HepG2 (cell line): Measurements from ENCODE around the gene POLN. TPM values are rescaled to one million over a fixed set of nuclear protein-coding genes. Genes with fewer than 3 reads are reported as not detected.
A peak's percentile ranks its signal among the peaks of the same experiment; 100 is the strongest.

Experiments used
- ARNTL ChIP-seq: sonication (generic); formaldehyde crosslinking; IDR thresholded peaks from 2 replicates; pipeline ENCODE4 v1.4.0; 2020; ENCODE audit warnings: mild to moderate bottlenecking, missing genetic modification reagents
- BCL3 ChIP-seq: sonication (generic); formaldehyde crosslinking; IDR thresholded peaks from 2 replicates; pipeline ENCODE4 v1.5.1; 2020; ENCODE audit warnings: mild to moderate bottlenecking, missing genetic modification reagents, moderate library complexity
- E2F2 ChIP-seq: sonication (generic); formaldehyde crosslinking; IDR thresholded peaks from 2 replicates; pipeline ENCODE4 v1.4.0; 2020; ENCODE audit warnings: missing genetic modification reagents, borderline replicate concordance
- FOXM1 ChIP-seq: sonication (generic); formaldehyde crosslinking; IDR thresholded peaks from 2 replicates; pipeline ENCODE4 v1.5.0; 2020; ENCODE audit warnings: missing genetic modification reagents
- NFYC ChIP-seq: IDR thresholded peaks from 2 replicates; pipeline ENCODE4 v1.6.1; 2016; ENCODE audit warnings: missing genetic modification reagents, missing compliant biosample characterization
- PAX8 ChIP-seq: sonication (generic); formaldehyde crosslinking; IDR thresholded peaks from 2 replicates; pipeline ENCODE4 v1.8.0; 2022; ENCODE audit warnings: mild to moderate bottlenecking, missing genetic modification reagents, borderline replicate concordance
- PTBP1 ChIP-seq: fragments of 200-400 bp; formaldehyde crosslinking; IDR thresholded peaks from 2 replicates; pipeline ENCODE4 v1.6.1; 2018; ENCODE audit warnings: low read length, low read depth; ENCODE audit not compliant: poor library complexity, severe bottlenecking
- SIN3B ChIP-seq: fragments of 150-350 bp; IDR thresholded peaks from 2 replicates; pipeline ENCODE4 v1.6.1; 2014; ENCODE audit warnings: low read length
- SKI ChIP-seq: fragments of 450-650 bp; IDR thresholded peaks from one replicate; pipeline ENCODE4 v1.6.1; 2018; ENCODE audit warnings: mild to moderate bottlenecking; ENCODE audit not compliant: partially characterized antibody
- SRSF4 ChIP-seq: fragments of 200-400 bp; formaldehyde crosslinking; IDR thresholded peaks from one replicate; pipeline ENCODE4 v1.6.1; 2018; ENCODE audit warnings: mild to moderate bottlenecking, low read depth, low read length, moderate library complexity; ENCODE audit not compliant: poor library complexity, severe bottlenecking
- SRSF9 ChIP-seq: fragments of 200-400 bp; formaldehyde crosslinking; IDR thresholded peaks from 2 replicates; pipeline ENCODE4 v1.6.1; 2018; ENCODE audit warnings: borderline replicate concordance, mild to moderate bottlenecking, low read depth, low read length; ENCODE audit not compliant: insufficient read depth, poor library complexity, severe bottlenecking
- THAP7 ChIP-seq: sonication (generic); formaldehyde crosslinking; IDR thresholded peaks from 2 replicates; pipeline ENCODE4 v1.8.1; 2023; ENCODE audit warnings: mild to moderate bottlenecking, missing genetic modification reagents
- TMF1 ChIP-seq: sonication (generic); formaldehyde crosslinking; IDR thresholded peaks from 2 replicates; pipeline ENCODE4 v1.8.1; 2022; ENCODE audit warnings: low read depth, missing genetic modification reagents
- U2AF1 ChIP-seq: fragments of 200-400 bp; formaldehyde crosslinking; optimal IDR thresholded peaks from 2 replicates; pipeline ENCODE3; 2017; ENCODE audit warnings: mild to moderate bottlenecking, low read depth, low read length
- ZHX1 ChIP-seq: sonication (generic); formaldehyde crosslinking; IDR thresholded peaks from 2 replicates; pipeline ENCODE4 v1.8.1; 2022; ENCODE audit warnings: low read depth, mild to moderate bottlenecking, missing genetic modification reagents
- ZNF260 ChIP-seq: sonication (generic); formaldehyde crosslinking; IDR thresholded peaks from 2 replicates; pipeline ENCODE4 v1.4.0; 2020; ENCODE audit warnings: missing genetic modification reagents, low read depth, mild to moderate bottlenecking, borderline replicate concordance
- polyA plus RNA-seq, 8 experiments: library from polyadenylated mRNA; depleted of rRNA in 3 of 8; stranded (reverse) in 7 of 8; unstranded in 1 of 8; fragments of >200 nt; fragmentation: Illumina TruSeq in 4 of 8; extraction: Trizol in 4 of 8; gene quantifications; 2 replicates each; pipeline versions ENCODE4 v1.2.1 to v1.2.3, GENCODE V29; 2011 to 2016; ENCODE audit warnings: low read depth in 4 of 8, missing spikeins in 1 of 8, mixed read lengths in 1 of 8; ENCODE audit not compliant: insufficient read depth in 1 of 8
- total RNA-seq, 5 experiments: library from RNA; depleted of rRNA; stranded (reverse); fragments of >200 nt; fragmentation: Illumina TruSeq; extraction: Trizol; gene quantifications; 2 replicates each; pipeline ENCODE4 v1.2.3, GENCODE V29; 2016; ENCODE audit warnings: low read depth in 1 of 5

POLN gene
- total and polyA plus RNA-seq, 2 of the 13 experiments (the other 11 are each of a cell fraction or from before 2014, with no cell fraction given): 0.93 to 1.5 TPM

GRCh38 chr4:2262145-2262943, 20.4 kb upstream of the POLN start (continued):
- TF ChIP-seq ZHX1 (CRISPR knock-in tag) (peak; percentile 62; the same call in 1 of the 2 replicates), SRSF4 (no peak), FOXM1 (CRISPR knock-in tag) (no peak), U2AF1 (no peak), SKI (peak; percentile 45), ARNTL (CRISPR knock-in tag) (0 out of 2 replicates have a peak, but pooled peaks have one; percentile 18), PAX8 (peak; percentile 92; the same call in 1 of the 2 replicates), THAP7 (0 out of 2 replicates have a peak, but pooled peaks have one; percentile 54), SIN3B (no peak), PTBP1 (no peak), BCL3 (CRISPR knock-in tag) (peak; percentile 93), SRSF9 (no peak), E2F2 (CRISPR knock-in tag) (peak; percentile 52; the same call in 1 of the 2 replicates), NFYC (CRISPR knock-in tag) (peak; percentile 89), TMF1 (CRISPR knock-in tag) (peak; percentile 93), ZNF260 (CRISPR knock-in tag) (no peak)
